Right atrium auricular region (tissue), 2 donors: ENCODE data around the gene RHEB. TPM values are rescaled to one million over a fixed set of nuclear protein-coding genes. Genes with fewer than 3 reads are reported as not detected.

Experiments
- DNase-seq: peaks from one replicate; pipeline ENCODE4 v3.0.0-alpha.2; 2019; ENCODE audit warnings: low spot score
- H3K27ac ChIP-seq, 2 donors: fragments of 200-600 bp; sonication (generic); 1 replicate in 1 of 2; 2 replicates in 1 of 2; pipeline ENCODE4 v1.5.1; 2016 to 2019
- H3K27me3 ChIP-seq, 2 donors: fragments of 200-600 bp; sonication (generic); one replicate each; pipeline versions ENCODE4 v1.5.1 to v1.6.0; 2017 to 2019
- H3K36me3 ChIP-seq: fragments of 200-600 bp; sonication (generic); one replicate; pipeline ENCODE4 v1.5.1; 2016
- H3K4me1 ChIP-seq, 2 donors: fragments of 200-600 bp; sonication (generic); one replicate each; pipeline versions ENCODE4 v1.5.1 to v1.6.0; 2017 to 2019
- H3K4me3 ChIP-seq, 2 donors: fragments of 200-600 bp; sonication (generic); 1 replicate in 1 of 2; 2 replicates in 1 of 2; pipeline ENCODE4 v1.5.1; 2017 to 2019; ENCODE audit warnings: mild to moderate bottlenecking in 1 of 2, moderate library complexity in 1 of 2
- H3K9me3 ChIP-seq, 2 donors: fragments of 200-600 bp; sonication (generic); one replicate each; pipeline ENCODE4 v1.5.1; 2019
- total RNA-seq, 2 donors: library from RNA; depleted of rRNA; stranded (reverse); fragments of >200 nt; gene quantifications; one replicate each; pipeline ENCODE4 v1.1.0, GENCODE V29; 2016
- TF ChIP-seq, protein P1 (sequence below), 2 donors: fragments of 200-600 bp; sonication (generic); IDR thresholded peaks; one replicate each; pipeline ENCODE4 v1.5.1; 2019; ENCODE audit warnings: antibody characterized with exemption in 2 of 2

RHEB gene
- total RNA-seq, 2 donors from 2014 or later, result 77.9 to 128 TPM

GRCh38 chr7:151459726-151460473, 59.8 kb downstream of the RHEB start:
- peak overlapping the region; percentile 84 to 98 for H3K27ac ChIP-seq
- DNase-seq, result peak; percentile 97
- peaks cover 0 to 7% of the 10 kb centered on the region in 2 donors for H3K9me3 ChIP-seq
- peak overlapping the region; percentile 13 to 30 for H3K4me3 ChIP-seq
- peaks cover 0 to 28% of the 10 kb centered on the region in 2 donors for H3K4me1 ChIP-seq
- H3K27me3 ChIP-seq, result no peaks in the 10 kb centered on the region
- TF ChIP-seq, protein P1, sequence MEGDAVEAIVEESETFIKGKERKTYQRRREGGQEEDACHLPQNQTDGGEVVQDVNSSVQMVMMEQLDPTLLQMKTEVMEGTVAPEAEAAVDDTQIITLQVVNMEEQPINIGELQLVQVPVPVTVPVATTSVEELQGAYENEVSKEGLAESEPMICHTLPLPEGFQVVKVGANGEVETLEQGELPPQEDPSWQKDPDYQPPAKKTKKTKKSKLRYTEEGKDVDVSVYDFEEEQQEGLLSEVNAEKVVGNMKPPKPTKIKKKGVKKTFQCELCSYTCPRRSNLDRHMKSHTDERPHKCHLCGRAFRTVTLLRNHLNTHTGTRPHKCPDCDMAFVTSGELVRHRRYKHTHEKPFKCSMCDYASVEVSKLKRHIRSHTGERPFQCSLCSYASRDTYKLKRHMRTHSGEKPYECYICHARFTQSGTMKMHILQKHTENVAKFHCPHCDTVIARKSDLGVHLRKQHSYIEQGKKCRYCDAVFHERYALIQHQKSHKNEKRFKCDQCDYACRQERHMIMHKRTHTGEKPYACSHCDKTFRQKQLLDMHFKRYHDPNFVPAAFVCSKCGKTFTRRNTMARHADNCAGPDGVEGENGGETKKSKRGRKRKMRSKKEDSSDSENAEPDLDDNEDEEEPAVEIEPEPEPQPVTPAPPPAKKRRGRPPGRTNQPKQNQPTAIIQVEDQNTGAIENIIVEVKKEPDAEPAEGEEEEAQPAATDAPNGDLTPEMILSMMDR (IDR thresholded peaks at IDR 0.05), result peak in 1 of 2 donors; percentile 51
- peaks cover 4% of the 10 kb centered on the region for H3K36me3 ChIP-seq

DNA sequence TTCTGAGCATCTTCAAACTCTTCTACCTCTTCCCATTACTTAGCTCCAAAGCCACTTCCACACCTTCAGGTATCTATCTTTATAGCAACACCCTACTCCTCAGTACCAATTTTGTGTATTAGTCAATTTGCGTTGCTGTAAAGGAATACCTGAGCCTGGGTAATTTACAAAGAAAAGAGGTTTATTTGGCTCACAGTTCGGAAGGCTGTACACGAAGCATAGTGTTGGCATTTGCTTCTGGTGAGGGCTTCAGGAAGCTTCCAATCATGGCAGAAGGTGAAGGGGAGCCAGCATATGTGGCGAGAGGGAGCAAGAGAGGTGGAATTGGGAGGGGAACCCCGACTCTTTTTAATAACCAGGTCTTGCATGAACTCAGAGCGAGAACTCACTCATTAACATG, 62.2 kb downstream of the RHEB start:
- Histone ChIP-seq H3K27ac (no peak overlapping the region), H3K4me3 (no peak overlapping the region), H3K9me3 (peaks cover 0 to 3% of the 10 kb centered on the region in 2 donors), H3K36me3 (no peaks in the 10 kb centered on the region), H3K27me3 (no peaks in the 10 kb centered on the region), H3K4me1 (peaks cover 0 to 28% of the 10 kb centered on the region in 2 donors)
- TF ChIP-seq, protein P1 (IDR thresholded peaks at IDR 0.05), result no peak
- DNase-seq, result no peak

DNA sequence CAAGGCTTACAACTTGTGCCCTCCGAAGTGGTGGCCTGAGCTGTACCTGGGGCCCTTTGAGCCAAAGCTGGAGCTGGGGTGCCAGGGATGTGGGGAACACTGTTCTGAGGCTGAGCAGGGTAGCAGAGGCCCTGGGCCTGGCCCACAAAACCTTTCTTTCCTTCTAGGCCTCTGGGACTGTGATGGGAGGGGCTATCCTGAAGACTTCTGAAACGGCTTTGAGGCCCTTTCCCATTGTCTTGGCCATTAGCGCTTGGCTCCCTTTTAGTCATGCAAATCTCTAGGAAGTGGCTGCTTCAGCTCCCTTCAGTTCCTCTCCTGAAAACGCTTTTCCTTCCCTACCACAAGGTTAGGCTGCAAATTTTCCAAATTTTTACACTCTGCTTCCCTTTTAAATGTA, 62.9 kb downstream of the RHEB start:
- H3K27ac ChIP-seq, result no peak overlapping the region
- H3K9me3 ChIP-seq, result no peaks in the 10 kb centered on the region
- peaks cover 0 to 28% of the 10 kb centered on the region in 2 donors for H3K4me1 ChIP-seq
- no peaks in the 10 kb centered on the region for H3K36me3 ChIP-seq
- no peak overlapping the region for H3K4me3 ChIP-seq
- TF ChIP-seq, protein P1 (IDR thresholded peaks at IDR 0.05), result no peak
- no peaks in the 10 kb centered on the region for H3K27me3 ChIP-seq
- peak; percentile 55 for DNase-seq

DNA sequence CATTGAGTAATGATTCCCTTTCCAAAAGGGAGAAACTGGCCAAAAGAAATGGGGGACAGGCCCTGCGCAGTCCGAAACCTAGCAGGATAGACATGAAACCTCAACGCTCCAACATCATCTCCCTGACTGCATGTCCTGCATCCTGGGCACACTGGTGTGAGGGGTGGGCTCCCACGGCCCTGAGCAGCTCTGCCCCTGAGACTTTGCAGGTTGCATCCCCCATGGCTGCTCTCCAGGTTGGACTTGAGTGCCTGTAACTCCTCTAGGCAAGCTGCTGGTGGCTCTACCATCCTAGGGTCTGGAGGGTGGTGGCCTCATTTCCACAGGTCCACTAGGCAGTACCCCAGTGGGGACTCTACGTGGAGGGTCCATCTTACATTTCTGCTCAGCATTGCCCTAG, 63.4 kb downstream of the RHEB start:
- peak; percentile 55 for DNase-seq
- H3K9me3 ChIP-seq, result no peaks in the 10 kb centered on the region
- H3K27me3 ChIP-seq, result no peaks in the 10 kb centered on the region
- no peak overlapping the region for H3K4me3 ChIP-seq
- TF ChIP-seq, protein P1 (IDR thresholded peaks at IDR 0.05), result no peak
- no peak overlapping the region for H3K27ac ChIP-seq
- no peaks in the 10 kb centered on the region for H3K36me3 ChIP-seq
- peaks cover 0 to 23% of the 10 kb centered on the region in 2 donors for H3K4me1 ChIP-seq

- peak; percentile 50 for DNase-seq
These were observed 64.0 kb downstream of the RHEB start for GRCh38 chr7:151455690-151456089.

More at GRCh38 chr7:151455690-151456089, 64.0 kb downstream of the RHEB start:
- Histone ChIP-seq H3K4me3 (no peak overlapping the region), H3K4me1 (peaks cover 0 to 17% of the 10 kb centered on the region in 2 donors), H3K9me3 (no peaks in the 10 kb centered on the region), H3K27ac (no peak overlapping the region), H3K27me3 (no peaks in the 10 kb centered on the region), H3K36me3 (no peaks in the 10 kb centered on the region)
- TF ChIP-seq, protein P1 (IDR thresholded peaks at IDR 0.05), result no peak
